Astrocyte of the cerebellum (primary cell): ENCODE measurements around the gene TMPRSS11E.
"Not testable (repeated sequence)": the region's sequence is repeated elsewhere in the genome, so short reads cannot be mapped to it uniquely, and the experiment has no call there.

Source experiments
- DNase-seq: peaks from one replicate; pipeline ENCODE4 v3.0.0-alpha.2; 2011; ENCODE audit warnings: low read depth
- H3K4me3 ChIP-seq: 2 replicates; pipeline ENCODE4 v1.5.1; 2011; ENCODE audit warnings: mild to moderate bottlenecking, low read depth, low read length, moderate library complexity
- CTCF ChIP-seq: IDR thresholded peaks from 2 replicates; pipeline ENCODE4 v1.5.1; 2012; ENCODE audit warnings: low read length, low read depth, moderate library complexity, mild to moderate bottlenecking; ENCODE audit errors: missing control alignments
- in situ Hi-C: cut with HindIII; loops from 2 replicates; pipeline ENCODE4 v1.10.0; 2017; ENCODE audit warnings: low sequenced_read_pairs

The TMPRSS11E gene

GRCh38 chr4:68518889-68519288, 71.6 kb downstream of the TMPRSS11E start:
- TF ChIP-seq CTCF, result no peak
- in situ Hi-C loops, result no loop called here
- no peak for DNase-seq
- H3K4me3 ChIP-seq, result no peak overlapping the region

- H3K4me3 ChIP-seq, result no peak overlapping the region
- no peak for DNase-seq
- in situ Hi-C loops, result no loop called here
- no peak for TF ChIP-seq CTCF
These were observed 73.7 kb downstream of the TMPRSS11E start for GRCh38 chr4:68520985-68521384.

GRCh38 chr4:68522232-68522631, 75.0 kb downstream of the TMPRSS11E start:
- H3K4me3 ChIP-seq, in situ Hi-C loops, DNase-seq: not testable (repeated sequence)

GRCh38 chr4:68535974-68536373, 88.7 kb downstream of the TMPRSS11E start:
- TF ChIP-seq CTCF, result no peak
- no peak for DNase-seq
- no peak overlapping the region for H3K4me3 ChIP-seq
- in situ Hi-C loops, result no loop called here

GRCh38 chr4:68536375-68536774, 89.1 kb downstream of the TMPRSS11E start:
- H3K4me3 ChIP-seq, result no peak overlapping the region
- no peak for TF ChIP-seq CTCF
- in situ Hi-C loops, result no loop called here
- DNase-seq, result no peak

- in situ Hi-C loops, DNase-seq: not testable (repeated sequence)
These were observed 95.5 kb downstream of the TMPRSS11E start for GRCh38 chr4:68542742-68543141.

More at GRCh38 chr4:68542742-68543141, 95.5 kb downstream of the TMPRSS11E start:
- H3K4me3 ChIP-seq, result not testable (repeated sequence)
